Astrocyte of the cerebellum (primary cell): ENCODE data around the gene TMEM80.

Source experiments
- DNase-seq: peaks from one replicate; pipeline ENCODE4 v3.0.0-alpha.2; 2011; ENCODE audit warnings: low read depth
- H3K4me3 ChIP-seq: 2 replicates; pipeline ENCODE4 v1.5.1; 2011; ENCODE audit warnings: mild to moderate bottlenecking, low read depth, low read length, moderate library complexity
- CTCF ChIP-seq: IDR thresholded peaks from 2 replicates; pipeline ENCODE4 v1.5.1; 2012; ENCODE audit warnings: low read length, low read depth, moderate library complexity, mild to moderate bottlenecking; ENCODE audit errors: missing control alignments
- in situ Hi-C: cut with HindIII; loops from 2 replicates; pipeline ENCODE4 v1.10.0; 2017; ENCODE audit warnings: low sequenced_read_pairs

Gene TMEM80

DNA sequence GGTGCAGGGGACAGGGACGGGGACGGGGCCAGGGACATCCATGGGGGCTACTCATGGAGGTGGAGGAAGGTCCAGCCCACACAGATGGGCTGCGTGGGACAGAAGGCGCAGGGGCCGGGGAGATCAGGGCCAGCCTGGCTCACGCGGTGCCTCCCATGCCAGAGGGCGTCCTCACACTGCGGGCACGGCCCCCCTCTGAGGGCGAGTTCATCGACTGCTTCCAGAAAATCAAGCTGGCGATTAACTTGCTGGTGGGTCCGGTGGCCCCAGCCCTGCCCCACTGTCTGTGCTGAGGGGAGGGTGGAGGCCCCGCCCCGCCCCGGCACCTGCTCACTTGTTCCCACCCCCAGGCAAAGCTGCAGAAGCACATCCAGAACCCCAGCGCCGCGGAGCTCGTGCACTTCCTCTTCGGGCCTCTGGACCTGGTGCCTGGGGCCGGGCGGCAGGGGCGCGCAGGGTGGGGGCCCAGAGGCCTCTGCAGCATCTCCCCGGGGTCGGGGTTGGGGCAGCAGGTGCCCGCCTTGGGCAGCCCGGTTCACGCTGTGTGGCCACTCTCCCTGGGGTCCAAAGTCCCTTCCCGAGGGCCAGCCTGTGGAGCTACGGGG lies 26.2 kb downstream of the TMEM80 start:
- in situ Hi-C loops: no loop called here
- no peak for DNase-seq
- H3K4me3 ChIP-seq: no peak overlapping the region
- no peak for TF ChIP-seq CTCF

GRCh38 chr11:722346-722811 lies 26.8 kb downstream of the TMEM80 start:
- in situ Hi-C loops: no loop called here
- H3K4me3 ChIP-seq: no peak overlapping the region
- TF ChIP-seq CTCF: no peak
- no peak for DNase-seq

DNA sequence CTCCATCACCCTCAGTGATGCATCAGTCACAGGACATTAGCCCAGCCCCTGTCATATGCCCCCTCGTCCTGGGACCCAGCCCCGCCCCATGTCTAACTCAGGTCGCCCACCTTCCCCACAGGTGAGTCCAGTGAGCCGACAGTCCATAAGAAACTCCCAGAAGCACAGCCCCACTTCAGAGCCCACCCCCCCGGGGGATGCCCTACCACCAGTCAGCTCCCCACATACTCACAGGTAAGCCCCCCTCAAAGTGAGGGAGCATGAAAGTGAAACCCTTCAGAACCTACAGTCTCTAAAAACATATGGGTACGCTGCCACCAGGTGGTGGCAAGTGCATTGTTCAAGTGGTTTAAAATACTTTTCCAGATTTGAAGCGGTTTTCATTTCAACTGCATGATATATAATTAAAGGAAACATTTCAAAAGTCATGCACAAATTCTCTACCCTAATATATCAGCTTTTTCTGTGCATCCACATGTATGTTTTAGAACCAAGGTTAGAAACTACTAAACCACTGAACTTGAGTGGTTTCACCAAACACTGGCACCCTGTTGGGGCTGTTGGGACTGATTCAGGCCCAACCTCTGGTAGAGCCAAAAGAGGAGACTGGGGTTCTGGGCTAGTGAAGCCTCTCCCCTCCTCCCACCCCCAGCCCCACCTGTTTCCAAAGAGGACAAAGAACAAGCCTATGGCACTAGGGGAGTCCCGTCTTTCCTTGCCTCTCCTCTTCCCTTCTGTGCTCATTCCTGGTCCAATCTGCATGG lies 27.7 kb downstream of the TMEM80 start:
- DNase-seq: peak; percentile 49
- in situ Hi-C loops: no loop called here
- no peak overlapping the region for H3K4me3 ChIP-seq
- TF ChIP-seq CTCF: peak; percentile 51

DNA sequence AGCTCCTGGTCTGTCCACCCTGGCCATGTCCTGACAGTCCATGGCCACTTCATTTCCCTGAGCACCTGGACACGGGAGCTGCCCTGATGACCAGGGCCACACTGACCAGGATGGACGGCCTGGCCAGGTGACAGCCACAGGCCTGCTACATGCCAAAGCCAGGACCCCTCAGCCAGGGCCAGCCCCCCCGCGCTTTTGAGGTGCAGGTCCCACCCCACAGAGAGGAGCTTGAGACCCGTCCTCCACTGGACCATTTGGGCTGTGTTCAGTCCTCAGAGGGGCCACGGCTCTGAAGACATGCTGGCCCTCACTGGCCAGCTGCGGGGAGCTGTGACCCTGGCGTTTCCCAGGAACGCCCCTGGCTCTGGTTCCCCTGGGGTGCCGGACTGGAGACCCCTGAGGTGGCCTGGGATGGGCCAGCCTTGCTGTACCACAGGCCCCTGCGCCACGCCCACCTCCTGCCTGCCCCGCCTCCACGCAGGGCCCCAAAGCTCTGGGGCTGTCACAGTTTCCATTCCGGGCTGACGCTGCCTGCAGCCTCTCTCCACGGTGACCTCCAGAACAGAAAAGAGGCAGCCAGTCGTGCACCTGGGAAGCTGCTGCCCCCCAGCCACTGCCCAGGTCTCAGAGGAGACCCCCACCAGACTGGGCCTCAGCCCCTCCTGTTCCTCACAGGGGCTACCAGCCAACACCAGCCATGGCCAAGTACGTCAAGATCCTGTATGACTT lies 28.6 kb downstream of the TMEM80 start:
- no peak for TF ChIP-seq CTCF
- no peak overlapping the region for H3K4me3 ChIP-seq
- in situ Hi-C loops: no loop called here
- DNase-seq: no peak

DNA sequence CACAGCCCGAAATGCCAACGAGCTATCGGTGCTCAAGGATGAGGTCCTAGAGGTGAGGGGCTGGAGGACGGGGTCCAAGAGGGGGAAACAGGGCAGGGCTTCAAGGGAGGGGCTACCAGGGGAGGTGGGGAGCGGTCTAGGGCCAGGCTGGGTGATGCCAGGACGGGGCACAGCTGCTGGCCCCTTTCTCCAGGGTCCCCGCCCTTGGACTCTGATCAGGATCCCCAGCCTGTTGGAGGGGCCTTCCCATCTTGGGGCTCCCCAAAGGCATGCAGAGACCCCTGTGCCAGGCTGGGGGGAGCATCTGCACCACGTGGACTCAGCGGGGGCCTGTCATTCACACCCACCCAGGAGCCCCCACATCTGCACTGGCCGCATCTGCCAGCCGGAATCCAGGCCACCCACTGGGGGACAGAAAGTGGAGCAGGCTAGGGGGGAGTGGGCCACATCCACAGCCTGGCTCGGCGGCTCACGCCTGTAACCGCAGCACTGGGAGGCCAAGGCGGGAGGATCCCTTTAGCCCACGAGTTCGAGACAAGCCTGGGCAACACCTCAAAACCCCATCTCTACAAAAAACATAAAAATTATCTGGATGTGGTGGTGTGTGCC lies 29.3 kb downstream of the TMEM80 start:
- H3K4me3 ChIP-seq: no peak overlapping the region
- no peak for DNase-seq
- in situ Hi-C loops: no loop called here
- TF ChIP-seq CTCF: no peak

GRCh38 chr11:725624-726202 lies 30.1 kb downstream of the TMEM80 start:
- no peak for DNase-seq
- in situ Hi-C loops: no loop called here
- TF ChIP-seq CTCF: no peak
- no peak overlapping the region for H3K4me3 ChIP-seq
